Sciatic nerve (tissue), 2 donors: ENCODE measurements around the gene MCOLN3. TPM values are rescaled to one million over a fixed set of nuclear protein-coding genes. Genes with fewer than 3 reads are reported as not detected.
"Not testable (repeated sequence)": the region's sequence is repeated elsewhere in the genome, so short reads cannot be mapped to it uniquely, and the experiment has no call there.

Experiments
- ATAC-seq: fragments of 200-7000 bp; cut with Tn5 transposase; one replicate; pipeline ENCODE4 v1.9.1; 2020; ENCODE audit warnings: mild to moderate bottlenecking, moderate library complexity
- DNase-seq: peaks from one replicate; pipeline ENCODE4 v3.0.0-alpha.2; 2020; ENCODE audit warnings: low spot score
- intact Hi-C: fragments of 100-400 bp; cut with DNase I; formaldehyde crosslinking; loops from one replicate; pipeline ENCODE4 v1.14.2; 2022
- total RNA-seq: library from RNA; stranded (reverse); fragmentation: NEBNext Ultra II Directional; extraction: Animal tissue kit (Norgen Biotek cat#: 25700); gene quantifications from one replicate; pipeline ENCODE4 v1.2.1, GENCODE V29; 2021
- donor health status: DM: no; HTN: no; CAD: no.
- donor health status: DM: no; HTN: no; CAD: no.

MCOLN3 gene
- total RNA-seq, 1 donor from 2014 or later, result 11.2 TPM

DNA sequence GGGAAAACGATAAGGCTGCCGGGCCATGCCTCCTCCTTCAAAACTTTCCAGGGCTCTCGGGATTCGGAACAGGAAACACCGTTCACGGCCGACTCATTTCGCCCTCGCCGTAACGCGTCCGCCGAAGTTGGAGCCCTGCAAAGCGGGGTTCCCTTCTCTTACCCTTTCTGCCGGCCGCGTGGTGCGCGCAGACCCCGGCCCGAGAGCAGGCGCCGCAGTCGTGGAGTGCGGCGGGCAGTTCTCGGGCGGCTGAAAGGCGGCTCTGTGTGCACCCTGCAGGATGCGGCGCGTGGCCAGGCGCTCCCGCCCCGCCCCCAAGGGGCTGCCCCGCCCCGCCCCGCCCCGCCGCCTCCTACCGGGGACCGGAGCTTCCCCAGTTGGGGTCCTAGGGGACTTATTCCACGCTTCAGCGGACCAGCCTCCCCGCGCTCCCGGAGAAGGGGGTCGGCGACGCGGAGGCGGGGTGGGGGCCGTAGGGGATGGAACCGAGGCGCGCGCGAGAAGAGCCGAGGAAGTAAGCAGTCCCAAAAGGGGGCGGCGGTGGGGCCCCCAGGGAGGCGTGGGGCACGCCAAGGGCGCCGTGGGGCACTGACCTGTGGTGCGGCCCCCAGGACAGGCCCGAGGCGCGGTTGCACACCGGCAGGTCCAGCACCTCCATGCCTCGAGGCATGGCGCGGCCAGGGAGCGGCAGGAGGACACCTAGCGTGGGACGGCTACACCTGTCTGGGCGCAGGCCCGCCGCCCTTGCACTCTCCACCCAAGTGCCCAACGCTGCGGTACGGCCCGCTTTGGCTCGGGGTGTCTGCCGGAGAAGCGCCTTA lies 51.2 kb downstream of the MCOLN3 start, which contains the start of gene MCOLN2:
MCOLN2 (minus strand) TSS at position 268 of the 821 bp plus-strand sequence; CDS start at position 27, 241 bp downstream.
- intact Hi-C loops, result no loop called here
- DNase-seq, result peak; percentile 60
- peak; percentile 78 for ATAC-seq

DNA sequence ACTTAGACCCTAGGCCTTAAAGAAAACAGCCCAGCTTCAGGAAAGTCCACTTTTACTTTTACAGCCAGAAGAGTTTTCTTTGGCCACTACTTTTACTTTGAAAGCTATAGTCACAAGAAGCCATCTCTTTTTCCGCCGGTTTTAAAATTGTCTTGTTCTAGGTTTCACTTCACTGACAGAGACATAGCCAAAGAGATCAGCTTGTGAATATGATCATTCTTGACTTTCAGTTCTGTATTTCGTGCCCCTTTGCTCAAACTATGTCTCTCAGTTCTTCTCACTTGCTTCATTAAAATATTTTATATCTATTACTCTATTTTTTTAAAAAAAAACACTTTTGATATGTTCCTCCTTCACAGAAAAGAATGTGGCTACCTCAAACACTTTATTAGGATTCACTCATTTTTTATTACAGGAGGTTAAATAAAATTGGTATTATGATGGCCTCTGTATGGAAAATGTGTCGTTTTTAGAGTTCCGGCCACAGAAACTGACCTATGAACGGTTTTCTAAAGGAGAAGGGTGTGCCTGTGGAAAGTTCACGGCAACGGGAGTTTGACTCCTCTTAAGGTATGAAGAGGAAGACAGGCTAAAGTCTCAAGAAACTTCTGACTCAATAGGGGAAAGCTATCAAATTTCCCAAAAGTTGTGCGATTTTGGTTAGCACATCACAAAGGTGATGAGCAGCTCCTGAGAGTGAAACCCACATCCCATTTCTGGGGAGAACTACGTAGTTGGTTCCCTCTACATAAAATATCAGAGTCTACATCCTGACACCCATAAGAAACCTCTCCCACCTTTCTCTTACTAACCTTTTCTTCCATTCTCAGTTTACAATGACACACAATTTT lies 52.6 kb downstream of the MCOLN3 start:
- no peak for DNase-seq
- intact Hi-C loops, result no loop called here
- no peak for ATAC-seq

DNA sequence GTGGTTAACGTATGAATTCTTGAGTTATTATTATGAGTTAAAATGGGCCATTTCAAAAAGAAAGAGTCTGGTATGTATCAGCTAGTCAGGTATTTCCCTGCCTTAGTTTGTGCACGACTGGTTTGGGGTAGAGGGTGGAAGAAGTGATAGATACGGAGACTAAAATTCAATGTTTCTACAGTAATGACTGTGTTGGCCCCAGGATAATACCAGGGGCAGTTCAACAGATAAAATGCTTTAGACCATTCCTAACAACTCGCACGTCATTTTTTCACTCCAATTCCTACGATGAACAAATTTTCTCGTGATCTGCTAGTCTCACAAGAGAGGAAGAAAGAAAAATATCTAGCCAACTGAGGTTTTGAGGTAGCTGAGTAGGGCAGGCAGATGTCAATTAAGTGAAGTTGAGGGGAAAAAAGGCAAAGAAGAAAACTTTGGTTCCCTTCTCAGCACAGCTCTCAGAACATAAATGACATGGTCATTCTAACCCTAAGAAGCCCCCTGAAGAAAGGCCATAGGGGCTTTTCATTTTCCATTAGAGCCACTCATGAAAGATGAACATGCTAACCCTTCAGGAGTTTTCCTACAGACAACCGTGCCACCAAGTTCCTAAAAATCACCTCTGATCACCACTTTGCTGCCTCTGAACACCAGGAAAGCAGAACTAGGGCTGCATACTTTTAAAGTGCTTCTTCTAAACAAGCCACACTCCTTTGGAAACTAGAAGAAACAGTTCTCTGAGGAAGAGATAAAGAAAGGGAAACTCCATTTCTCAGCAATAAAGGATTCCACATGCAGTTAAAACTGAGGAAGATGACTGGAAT lies 57.0 kb downstream of the MCOLN3 start:
- ATAC-seq (no peak), DNase-seq (no peak)
- intact Hi-C loops, result no loop called here

DNA sequence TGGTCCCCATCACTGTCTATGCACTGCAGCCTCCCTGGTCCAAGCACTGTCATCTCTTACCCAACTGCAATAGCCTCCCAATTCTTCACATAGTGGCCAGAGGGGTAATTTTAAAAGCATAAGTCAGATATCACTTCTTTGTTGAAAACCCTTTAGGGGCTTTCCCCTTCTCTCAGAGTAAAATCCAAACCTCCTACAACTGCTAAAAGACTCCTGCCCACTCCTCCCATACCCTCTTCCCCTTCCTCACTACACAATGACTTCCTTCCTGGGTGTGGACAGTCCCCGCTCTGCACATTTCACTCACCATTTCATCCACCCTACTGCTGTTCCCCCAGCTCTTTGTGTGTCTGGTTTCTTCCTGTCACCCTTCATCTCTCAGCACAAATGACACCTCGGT lies 59.7 kb downstream of the MCOLN3 start:
- intact Hi-C loops, result no loop called here
- ATAC-seq, result no peak
- DNase-seq, result no peak

DNA sequence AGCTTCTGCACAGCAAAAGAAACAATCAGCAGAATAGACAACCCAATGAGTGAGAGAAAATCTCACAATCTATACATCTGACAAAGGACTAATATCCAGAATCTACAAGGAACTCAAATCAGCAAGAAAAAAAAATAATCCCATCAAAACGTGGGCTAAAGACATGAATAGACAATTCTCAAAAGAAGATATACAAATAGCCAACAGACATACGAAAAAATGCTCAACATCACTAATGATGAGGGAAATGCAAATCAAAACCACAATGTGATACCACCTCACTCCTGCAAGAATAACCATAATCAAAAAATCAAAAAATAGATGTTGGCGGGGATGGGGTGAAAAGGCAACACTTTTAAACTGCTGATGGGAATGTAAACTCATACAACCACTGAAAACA lies 61.7 kb downstream of the MCOLN3 start:
- intact Hi-C loops, ATAC-seq: not testable (repeated sequence)

DNA sequence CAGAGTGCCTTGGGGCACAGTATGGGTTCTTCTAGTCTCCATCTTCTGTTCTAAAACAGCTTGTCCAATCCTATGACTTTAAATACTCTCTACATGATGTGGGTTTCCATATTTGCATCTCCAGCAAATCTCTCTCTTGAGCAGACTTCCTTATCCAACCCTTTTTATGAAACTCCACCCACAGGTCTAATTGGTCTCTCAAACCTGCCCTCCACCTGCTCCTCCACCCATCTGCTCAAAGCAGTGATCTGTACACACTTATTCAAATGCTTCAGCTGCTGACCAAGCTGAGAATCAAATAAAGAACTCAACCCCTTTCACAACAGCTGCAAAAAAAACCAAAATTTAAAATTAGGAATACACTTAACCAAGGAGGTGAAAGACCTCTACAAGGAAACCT lies 62.9 kb downstream of the MCOLN3 start:
- DNase-seq (no peak), ATAC-seq (no peak)
- intact Hi-C loops, result no loop called here

More for the DNA sequence above, 61.7 kb downstream of the MCOLN3 start:
- not testable (repeated sequence) for DNase-seq

DNA sequence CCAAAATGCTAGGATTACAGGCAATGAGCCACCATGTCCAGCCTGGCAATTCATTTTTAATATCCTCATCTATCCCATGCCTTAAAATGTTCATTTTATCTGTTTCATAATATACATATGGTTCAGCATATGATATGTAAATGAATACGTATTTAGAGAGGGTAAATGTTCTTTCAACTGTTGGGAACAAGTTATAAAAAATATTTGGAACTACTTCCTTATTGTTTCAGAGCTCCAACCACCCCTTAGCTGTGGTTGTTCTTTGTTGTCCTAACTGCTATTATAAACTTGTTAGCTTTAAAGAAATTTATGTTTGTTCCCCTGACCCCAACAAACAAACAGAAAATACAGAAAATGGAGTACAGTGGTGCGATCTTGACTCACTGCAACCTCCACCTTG lies 65.9 kb downstream of the MCOLN3 start:
- intact Hi-C loops, result no loop called here
- ATAC-seq (no peak), DNase-seq (no peak)

DNA sequence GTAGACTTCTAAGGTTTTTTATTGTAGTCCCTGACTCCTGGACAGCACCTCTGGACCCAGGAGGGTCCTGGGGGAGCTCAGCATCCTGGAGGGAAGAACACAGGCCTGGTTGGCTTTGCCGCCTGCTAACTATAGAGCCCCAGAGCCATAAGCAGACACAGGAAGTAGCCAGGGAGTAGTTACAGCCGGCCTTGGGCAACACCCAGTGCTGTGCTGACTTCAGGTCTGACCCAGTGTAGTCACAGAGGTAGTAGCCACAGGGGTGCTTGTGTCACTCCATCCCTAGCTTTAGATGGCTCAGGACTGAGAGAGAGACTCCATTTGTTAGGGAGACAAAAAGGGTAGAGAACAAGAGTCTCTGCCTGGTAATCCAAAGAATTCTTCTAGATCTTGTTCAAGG lies 73.3 kb downstream of the MCOLN3 start:
- ATAC-seq (no peak), DNase-seq (no peak)
- intact Hi-C loops, result no loop called here

DNA sequence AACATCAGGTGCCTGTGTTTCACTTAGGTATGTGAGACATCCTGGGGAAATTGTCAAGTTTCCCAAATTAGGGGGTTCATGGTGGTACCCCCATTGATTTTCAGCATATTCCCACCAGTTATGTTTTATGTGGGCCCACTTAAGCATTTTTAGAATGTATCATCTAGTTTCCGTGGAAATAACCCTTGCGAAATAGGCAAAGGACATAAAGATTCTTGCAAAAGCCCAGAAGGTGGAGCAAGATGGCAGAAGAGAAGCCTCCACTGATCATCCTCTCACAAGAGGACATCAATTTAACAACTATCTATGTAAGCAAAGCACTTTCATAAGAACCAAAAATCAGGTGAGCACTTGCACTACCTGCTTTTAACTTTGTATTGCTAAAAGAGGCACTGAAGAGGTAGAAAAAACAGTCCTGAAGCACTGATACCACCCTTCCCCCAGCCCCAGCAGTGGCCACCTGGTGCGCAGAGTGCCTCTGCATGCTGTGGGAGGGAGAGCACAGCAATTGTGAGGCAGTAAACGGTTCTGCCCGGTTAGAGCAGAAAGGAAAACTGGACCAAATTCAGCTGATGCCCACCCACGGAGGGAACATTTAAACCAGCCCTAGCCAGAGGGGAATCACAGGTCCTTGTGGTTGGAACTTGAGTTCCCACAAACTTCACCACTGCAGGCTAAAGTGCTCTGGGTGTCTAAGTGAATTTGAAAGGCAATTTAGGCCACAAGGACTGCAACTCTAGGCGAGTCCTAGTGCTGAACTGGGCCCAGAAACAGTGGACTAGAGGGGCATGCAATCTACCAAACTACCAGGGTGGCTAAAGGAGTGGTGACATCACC lies 74.6 kb downstream of the MCOLN3 start:
- ATAC-seq (no peak), DNase-seq (no peak)
- intact Hi-C loops, result no loop called here

DNA sequence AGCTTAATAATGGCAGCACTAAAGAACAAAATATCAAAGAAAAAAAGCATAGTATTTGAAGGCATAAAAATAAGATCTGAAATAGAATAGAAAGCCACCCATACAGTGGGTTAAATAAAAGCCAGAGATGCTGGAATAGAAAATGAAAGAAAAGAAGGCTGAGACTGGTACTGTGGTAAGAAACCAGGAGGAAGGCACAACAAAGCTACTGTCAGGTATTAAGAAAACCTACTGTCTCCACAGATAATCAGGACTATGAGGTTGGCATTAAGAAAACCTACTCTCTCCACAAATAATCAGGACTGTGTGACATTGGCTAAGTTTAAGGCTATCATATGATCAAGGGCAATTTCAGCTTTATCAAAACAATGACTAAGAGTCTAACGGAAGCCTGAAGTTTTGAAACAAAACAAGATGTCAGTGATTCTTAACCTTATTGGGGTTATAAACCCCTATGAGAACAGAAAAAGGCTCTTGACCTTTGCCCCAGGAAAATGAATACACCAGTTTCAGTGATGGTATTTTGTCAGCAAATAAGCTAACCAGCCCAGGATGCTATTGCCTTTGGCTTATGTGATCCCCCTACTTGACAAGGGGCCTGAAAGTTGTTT lies 75.8 kb downstream of the MCOLN3 start:
- intact Hi-C loops, result no loop called here
- ATAC-seq, result no peak
- DNase-seq, result no peak

DNA sequence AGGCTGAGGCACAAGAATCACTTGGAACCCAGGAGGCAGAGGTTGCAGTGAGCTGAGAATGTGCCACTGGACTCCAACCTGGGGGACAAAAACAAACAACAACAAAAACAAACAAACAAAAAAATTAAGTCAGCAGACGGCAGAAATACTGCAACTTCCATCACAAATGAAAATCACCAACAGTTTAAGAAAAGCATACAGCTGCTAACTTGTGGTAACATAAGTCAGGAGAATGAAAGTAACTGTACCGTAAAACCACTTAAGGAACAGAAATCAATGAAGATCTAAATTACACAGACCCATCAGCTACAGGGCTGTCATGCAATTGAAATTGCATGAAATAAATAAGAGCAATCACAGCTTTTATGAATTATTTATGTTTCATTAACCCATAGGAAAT lies 76.3 kb downstream of the MCOLN3 start:
- ATAC-seq, result no peak
- intact Hi-C loops, result no loop called here
- no peak for DNase-seq

DNA sequence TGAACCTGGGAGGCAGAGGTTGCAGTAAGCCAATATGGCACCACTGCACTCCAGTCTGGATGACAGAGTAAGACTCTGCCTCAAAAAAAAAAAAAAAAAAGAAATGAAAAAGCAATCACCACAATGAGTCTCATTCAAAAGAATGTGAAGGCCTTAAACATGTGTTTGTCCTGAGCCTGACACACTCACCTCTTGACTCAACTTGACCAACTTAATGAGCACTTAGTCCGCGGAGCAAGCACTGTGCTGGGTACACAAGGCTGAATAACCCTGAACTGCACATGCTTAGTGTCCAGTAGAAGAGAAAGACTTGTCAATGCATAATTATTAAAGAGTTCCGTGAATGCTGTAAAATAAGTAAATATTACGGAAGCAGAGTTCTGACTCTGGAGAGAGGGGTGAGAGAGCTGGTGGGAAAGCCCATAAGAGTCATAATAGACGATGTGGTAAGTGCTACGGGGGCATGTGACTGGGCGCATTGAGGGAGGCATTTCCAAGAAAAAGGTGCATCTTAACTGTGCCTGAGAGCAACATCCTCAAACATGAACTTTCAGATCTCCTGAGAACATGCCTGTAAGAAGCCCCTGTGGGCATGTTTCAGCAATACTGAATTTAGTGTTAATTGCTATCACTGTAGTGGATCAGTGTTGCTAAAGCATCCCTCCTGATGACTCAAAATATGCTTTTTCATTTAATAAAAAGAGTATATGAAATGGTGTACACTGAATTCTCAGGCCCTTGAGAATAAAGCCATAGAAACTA lies 78.6 kb downstream of the MCOLN3 start:
- intact Hi-C loops, result no loop called here
- ATAC-seq, result no peak
- no peak for DNase-seq

DNA sequence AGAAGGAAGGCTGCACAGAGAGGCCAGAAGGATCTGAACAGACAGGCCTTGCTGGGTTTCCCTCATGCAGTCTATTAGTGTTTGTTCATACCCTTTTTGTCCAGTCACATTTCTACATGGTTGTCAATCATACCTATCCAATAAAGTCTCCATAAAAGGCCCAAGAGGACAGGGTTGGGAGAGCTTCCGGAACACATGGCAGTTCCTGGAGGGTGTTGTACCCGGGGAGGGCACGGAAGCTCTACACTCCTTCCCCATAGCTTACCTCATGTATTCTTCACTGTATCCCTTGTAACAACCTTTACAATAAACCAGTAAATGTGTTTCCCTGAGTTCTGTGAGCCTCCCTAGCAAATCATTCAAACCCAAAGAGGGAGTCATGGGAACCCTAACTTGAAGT lies 79.4 kb downstream of the MCOLN3 start:
- DNase-seq, result no peak
- no peak for ATAC-seq
- intact Hi-C loops, result no loop called here

DNA sequence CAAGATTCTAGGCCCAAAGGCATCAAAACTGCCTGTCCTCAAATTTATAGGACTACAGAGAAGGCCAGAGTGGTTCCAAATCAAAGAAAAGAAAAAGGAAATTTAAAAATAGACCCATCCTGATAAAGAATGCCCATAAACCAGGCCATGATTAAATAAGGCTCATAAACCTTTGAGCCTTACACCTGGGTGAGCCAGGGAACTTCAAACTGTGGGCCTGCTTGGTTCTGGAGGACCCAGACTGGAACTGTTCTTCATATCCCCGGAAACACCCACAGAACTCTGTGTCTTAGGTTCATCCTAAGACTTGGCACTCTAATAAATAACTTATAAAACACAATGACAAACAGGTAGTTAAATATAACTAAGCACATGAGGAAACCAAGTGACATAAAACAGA lies 80.2 kb downstream of the MCOLN3 start:
- DNase-seq (no peak), ATAC-seq (no peak)
- intact Hi-C loops, result no loop called here
